ENCODE measurements around the gene MAP3K1. TPM values are rescaled to one million over a fixed set of nuclear protein-coding genes. Genes with fewer than 3 reads are reported as not detected.

MAP3K1 gene
- total RNA-seq, 4 donors from 2014 or later, result 12.8 to 55.3 (median 17.4) TPM

DNA sequence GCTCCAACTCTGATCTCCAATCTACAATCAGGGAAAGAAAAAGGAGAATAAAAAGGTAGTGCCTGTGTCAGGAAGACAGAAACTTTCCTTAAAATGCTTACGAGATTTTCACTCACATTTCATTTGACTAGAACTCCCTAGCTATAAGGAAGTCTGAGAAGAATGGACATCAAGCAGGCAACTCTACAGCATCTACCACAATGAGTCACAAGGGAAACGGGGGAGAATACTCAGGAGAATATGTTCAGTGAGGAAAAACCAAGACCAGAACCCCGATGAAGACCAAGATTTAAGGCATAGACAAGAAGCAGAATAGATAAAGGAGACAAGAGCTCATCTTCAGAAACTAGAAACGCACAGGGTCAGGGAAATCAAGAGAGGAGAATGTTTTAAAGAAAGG, 85.0 kb downstream of the MAP3K1 start:
- H3K4me1 ChIP-seq, result no peaks in the 10 kb centered on the region
- H3K4me3 ChIP-seq, result no peak overlapping the region
- TF ChIP-seq, protein P1, sequence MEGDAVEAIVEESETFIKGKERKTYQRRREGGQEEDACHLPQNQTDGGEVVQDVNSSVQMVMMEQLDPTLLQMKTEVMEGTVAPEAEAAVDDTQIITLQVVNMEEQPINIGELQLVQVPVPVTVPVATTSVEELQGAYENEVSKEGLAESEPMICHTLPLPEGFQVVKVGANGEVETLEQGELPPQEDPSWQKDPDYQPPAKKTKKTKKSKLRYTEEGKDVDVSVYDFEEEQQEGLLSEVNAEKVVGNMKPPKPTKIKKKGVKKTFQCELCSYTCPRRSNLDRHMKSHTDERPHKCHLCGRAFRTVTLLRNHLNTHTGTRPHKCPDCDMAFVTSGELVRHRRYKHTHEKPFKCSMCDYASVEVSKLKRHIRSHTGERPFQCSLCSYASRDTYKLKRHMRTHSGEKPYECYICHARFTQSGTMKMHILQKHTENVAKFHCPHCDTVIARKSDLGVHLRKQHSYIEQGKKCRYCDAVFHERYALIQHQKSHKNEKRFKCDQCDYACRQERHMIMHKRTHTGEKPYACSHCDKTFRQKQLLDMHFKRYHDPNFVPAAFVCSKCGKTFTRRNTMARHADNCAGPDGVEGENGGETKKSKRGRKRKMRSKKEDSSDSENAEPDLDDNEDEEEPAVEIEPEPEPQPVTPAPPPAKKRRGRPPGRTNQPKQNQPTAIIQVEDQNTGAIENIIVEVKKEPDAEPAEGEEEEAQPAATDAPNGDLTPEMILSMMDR (IDR thresholded peaks at IDR 0.05), result no peak
- TF ChIP-seq POLR2A (IDR thresholded peaks at IDR 0.05), result no peak
- no peak for DNase-seq
- no peaks in the 10 kb centered on the region for H3K27me3 ChIP-seq
- H3K27ac ChIP-seq, result no peak overlapping the region
- no peaks in the 10 kb centered on the region for H3K36me3 ChIP-seq
- H3K9me3 ChIP-seq, result no peaks in the 10 kb centered on the region

DNA sequence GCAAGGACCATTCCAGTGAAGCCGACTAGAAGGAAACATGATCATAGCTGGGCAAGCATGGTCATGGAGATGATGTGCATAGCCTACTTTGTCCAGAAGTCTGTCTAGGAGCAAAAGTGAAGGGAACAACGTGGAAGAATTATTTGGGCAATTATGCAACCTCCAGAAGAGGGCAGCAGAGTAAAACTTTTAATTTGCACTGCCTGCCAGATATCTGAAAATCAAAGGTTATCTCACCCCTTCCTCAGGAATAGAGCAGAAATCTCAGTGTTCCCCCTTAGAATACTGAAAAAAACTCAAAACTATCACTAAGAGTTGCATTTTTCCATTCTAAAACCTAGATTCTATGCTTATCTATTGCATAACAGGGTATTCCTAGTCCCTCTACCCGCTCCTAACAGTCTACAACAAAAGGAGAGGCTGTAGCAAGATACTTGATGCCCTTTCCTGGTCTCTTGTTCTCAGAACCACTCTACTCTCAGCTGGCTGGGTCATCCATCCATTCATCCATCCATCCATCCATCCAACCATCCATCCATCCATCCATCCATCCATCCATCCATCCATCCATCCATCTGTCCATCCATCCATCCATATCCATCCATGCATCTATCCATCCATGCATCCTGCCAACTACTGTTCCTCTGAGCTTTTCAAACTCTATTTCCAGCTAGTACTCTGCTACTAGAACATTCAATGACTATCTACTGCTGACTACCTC, 85.7 kb downstream of the MAP3K1 start:
- H3K4me3 ChIP-seq, result no peak overlapping the region
- H3K9me3 ChIP-seq, result no peaks in the 10 kb centered on the region
- TF ChIP-seq, protein P1 (IDR thresholded peaks at IDR 0.05), result peak; percentile 55 to 89 (median 72)
- no peak for TF ChIP-seq POLR2A (IDR thresholded peaks at IDR 0.05)
- no peaks in the 10 kb centered on the region for H3K4me1 ChIP-seq
- peak in 1 of 3 donors; percentile 63 for DNase-seq
- H3K36me3 ChIP-seq, result no peaks in the 10 kb centered on the region
- H3K27me3 ChIP-seq, result no peaks in the 10 kb centered on the region
- no peak overlapping the region for H3K27ac ChIP-seq

DNA sequence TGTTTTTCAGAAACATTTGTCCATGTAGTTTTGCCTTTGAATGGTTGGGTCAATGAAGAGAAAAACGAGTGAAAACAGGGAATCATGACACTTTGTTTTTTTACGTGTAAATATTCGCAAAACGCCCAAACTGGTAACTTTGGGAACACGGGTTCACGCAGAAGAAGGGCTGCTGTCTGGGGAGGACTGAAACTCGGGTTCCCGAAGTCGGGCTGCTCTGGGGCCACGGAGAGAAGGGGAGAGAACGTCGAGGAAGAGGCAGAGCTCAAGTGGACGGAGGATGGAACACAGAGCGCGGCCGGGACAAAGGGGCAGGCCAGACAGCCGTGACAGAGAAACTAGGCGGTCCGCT, 93.6 kb downstream of the MAP3K1 start:
- peak overlapping the region; percentile 91 to 96 (median 94) for H3K27ac ChIP-seq
- H3K36me3 ChIP-seq, result peaks cover 0 to 6% (median 0%) of the 10 kb centered on the region in 3 donors
- no peak for DNase-seq
- TF ChIP-seq POLR2A (IDR thresholded peaks at IDR 0.05), result no peak
- TF ChIP-seq, protein P1 (IDR thresholded peaks at IDR 0.05), result no peak
- H3K9me3 ChIP-seq, result no peaks in the 10 kb centered on the region
- H3K4me1 ChIP-seq, result peaks cover 0 to 5% (median 0%) of the 10 kb centered on the region in 4 donors
- H3K4me3 ChIP-seq, result peak overlapping the region; percentile 61 to 76 (median 70)
- H3K27me3 ChIP-seq, result no peaks in the 10 kb centered on the region

DNA sequence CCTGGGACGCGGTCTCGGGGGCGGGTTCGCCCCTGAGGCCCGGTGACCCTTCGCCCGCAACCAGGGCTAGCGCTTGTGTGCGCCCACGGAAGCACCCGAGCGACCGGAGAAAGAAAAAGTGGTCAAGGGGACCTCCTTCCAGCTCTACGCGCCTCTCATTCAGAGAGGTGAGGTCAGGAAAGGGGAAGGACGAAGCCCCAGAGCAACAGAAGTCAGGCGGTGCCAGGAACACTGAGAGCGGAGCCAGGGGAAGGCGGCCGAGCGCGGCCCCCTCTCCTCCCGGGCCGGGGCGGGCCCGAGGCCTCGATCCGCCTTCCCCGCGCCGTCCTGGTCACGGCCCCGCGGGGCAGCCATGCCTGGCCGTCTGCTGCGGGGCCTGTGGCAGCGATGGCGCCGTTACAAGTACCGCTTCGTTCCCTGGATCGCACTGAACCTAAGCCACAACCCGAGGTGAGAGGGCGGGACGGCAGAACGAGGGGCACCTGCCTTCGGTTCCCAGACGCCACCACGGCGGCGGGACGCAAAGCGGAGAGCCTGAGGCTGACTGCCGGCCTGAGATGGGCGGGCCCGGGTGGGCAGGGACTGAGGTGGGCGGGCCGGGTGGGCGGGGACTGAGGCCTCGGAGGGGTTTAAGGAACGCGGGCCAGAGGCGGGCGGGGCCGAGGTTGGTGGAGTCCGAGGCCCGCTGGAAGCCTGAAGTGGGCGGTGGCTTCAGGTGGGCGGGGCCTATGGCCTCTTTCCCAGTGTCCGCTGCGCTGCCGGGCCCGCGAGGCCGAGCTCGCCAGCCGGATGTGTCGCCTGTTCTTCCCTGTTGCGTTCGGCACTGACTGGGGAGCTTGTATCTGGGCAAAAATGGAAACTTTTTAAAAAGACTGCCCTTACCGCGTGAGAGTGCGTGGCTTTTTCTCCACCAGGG, 94.2 kb downstream of the MAP3K1 start, which contains the start of gene SETD9:
Gene SETD9, plus strand, starts transcription at position 303 of the 916 bp plus-strand sequence. Its CDS starts 50 bp downstream, at position 353.
- peak; percentile 72 for TF ChIP-seq POLR2A (IDR thresholded peaks at IDR 0.05)
- TF ChIP-seq, protein P1 (IDR thresholded peaks at IDR 0.05), result peak in 1 of 6 experiments; percentile 4
- Histone ChIP-seq H3K9me3 (no peaks in the 10 kb centered on the region), H3K27ac (peak within 1 kb of the TSS; percentile 91 to 96 (median 94)), H3K36me3 (peaks cover 0 to 6% (median 0%) of the 10 kb centered on the region in 3 donors), H3K27me3 (no peaks in the 10 kb centered on the region), H3K4me1 (peaks cover 0 to 5% (median 0%) of the 10 kb centered on the region in 4 donors), H3K4me3 (peak within 1 kb of the TSS; percentile 61 to 76 (median 70))
- DNase-seq, result peak; percentile 98 to 100 (median 99)

DNA sequence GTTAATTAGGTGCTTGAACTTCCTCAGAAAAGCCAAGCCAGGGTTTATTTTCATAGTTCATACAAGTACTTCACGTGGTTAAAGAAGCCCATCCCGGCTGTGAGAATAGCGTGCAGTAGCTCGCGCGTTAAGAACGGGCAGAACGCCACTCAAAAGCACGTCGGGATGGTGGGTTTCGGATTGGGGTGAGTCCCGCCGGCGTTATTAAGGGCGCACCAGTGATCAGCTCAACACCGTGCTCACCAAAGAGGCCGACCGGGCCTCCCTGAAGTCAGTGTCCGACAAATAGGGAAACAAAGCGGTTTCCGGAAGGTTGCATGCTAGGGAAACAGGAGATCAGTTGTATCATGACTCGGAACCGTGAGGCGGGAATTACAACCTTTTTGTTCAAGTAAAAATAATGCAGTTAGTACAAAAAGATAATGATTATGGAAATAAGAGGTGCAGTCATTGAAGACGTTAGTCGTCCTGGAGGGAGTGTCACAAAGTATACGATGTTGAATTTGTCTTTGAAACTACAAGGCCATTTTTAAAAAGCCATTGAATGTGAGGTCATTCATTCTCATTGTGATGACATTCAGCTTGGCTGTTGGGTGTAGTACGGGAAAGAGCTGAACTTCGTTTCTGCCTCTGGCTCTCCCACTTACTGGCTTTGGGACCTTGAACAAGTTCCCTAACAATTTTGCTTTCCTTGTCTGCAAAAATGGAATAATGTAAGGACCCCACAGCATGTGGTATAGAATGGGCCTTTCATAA, 95.0 kb downstream of the MAP3K1 start:
- TF ChIP-seq, protein P1 (IDR thresholded peaks at IDR 0.05), result no peak
- TF ChIP-seq POLR2A (IDR thresholded peaks at IDR 0.05), result no peak
- peak; percentile 38 to 73 (median 70) for DNase-seq
- no peaks in the 10 kb centered on the region for H3K9me3 ChIP-seq
- H3K4me1 ChIP-seq, result peaks cover 0 to 5% (median 0%) of the 10 kb centered on the region in 4 donors
- H3K36me3 ChIP-seq, result peaks cover 0 to 6% (median 0%) of the 10 kb centered on the region in 3 donors
- H3K27ac ChIP-seq, result peak overlapping the region; percentile 91 to 96 (median 94)
- H3K27me3 ChIP-seq, result no peaks in the 10 kb centered on the region
- peak overlapping the region; percentile 61 to 76 (median 70) for H3K4me3 ChIP-seq
